ENCODE measurements around the gene ASCL2. TPM values are rescaled to one million over a fixed set of nuclear protein-coding genes. Genes with fewer than 3 reads are reported as not detected.
A peak's percentile ranks its signal among the peaks of the same experiment; 100 is the strongest.
"Not testable (repeated sequence)": the region's sequence is repeated elsewhere in the genome, so short reads cannot be mapped to it uniquely, and the experiment has no call there.

ASCL2 gene
- total RNA-seq, 4 donors from 2014 or later: 2.3 to 14.7 (median 3.0) TPM; not detected in 1

DNA sequence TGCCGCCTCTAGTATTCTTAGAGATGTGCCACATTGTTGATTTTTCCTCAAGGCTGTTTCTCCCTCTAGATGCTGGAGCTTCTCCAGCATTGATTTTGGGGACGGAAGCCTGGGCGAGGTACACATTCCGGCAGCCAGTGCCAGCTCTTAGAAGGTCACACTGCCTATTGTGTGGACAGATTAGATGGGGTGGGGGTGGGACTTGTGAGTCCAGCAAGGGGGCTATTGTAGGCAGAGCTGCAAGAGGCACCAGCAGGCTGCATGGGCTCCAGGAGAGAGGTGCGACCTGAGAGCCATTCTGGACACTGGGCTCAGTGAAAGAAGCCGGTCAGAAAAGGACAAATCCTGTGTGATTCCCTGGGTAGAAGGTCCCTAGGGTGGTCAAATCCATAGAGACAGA is 19.0 kb upstream of the ASCL2 start:
- H3K36me3 ChIP-seq: no peaks in the 10 kb centered on the region
- WGBS, 2 donors (ENCODE audit: low coverage in 1 of 2): 80 to 85% methylated on average over 4 to 6 of the region's 6 CpGs
- TF ChIP-seq POLR2AphosphoS5 (IDR thresholded peaks at IDR 0.05): no peak
- no peak for TF ChIP-seq EP300 (IDR thresholded peaks at IDR 0.05; ENCODE audit: low read depth)
- no peak for TF ChIP-seq CTCF (IDR thresholded peaks at IDR 0.05)
- TF ChIP-seq POLR2A (IDR thresholded peaks at IDR 0.05): no peak
- no peaks in the 10 kb centered on the region for H3K9me3 ChIP-seq
- H3K4me1 ChIP-seq: no peaks in the 10 kb centered on the region
- no peak overlapping the region for H3K27ac ChIP-seq
- no peak overlapping the region for H3K4me3 ChIP-seq
- intact Hi-C loops (cut with DNase I; ENCODE audit: low total_unique reads) (no loop called here), in situ Hi-C loops (cut with MboI; ENCODE audit: low pct_ligation_motif_present in 1 of 4, low pct_unique_long_range_greater_than_20kb in 1 of 4, low sequenced_read_pairs in 3 of 4) (loop anchor here in 1 of 4 donors (25.0 kb wide), 1 partner anchor 102 kb away; no protein-coding TSS in a partner anchor)
- DNase-seq: no peak
- H3K27me3 ChIP-seq: peaks cover 20% of the 10 kb centered on the region

- Histone ChIP-seq H3K36me3 (no peaks in the 10 kb centered on the region), H3K4me1 (no peaks in the 10 kb centered on the region), H3K27ac (peak overlapping the region in 3 of 4 donors; percentile 30 to 60 (median 36)), H3K27me3 (peaks cover 20% of the 10 kb centered on the region), H3K4me3 (no peak overlapping the region), H3K9me3 (no peaks in the 10 kb centered on the region)
- in situ Hi-C loops (cut with MboI; ENCODE audit: low pct_ligation_motif_present in 1 of 4, low pct_unique_long_range_greater_than_20kb in 1 of 4, low sequenced_read_pairs in 3 of 4): loop anchor here in 1 of 4 donors (25.0 kb wide), 1 partner anchor 100 kb away; no protein-coding TSS in a partner anchor
- 30 to 62% methylated on average over 7 to 16 of the region's 16 CpGs for WGBS, 2 donors (ENCODE audit: low coverage in 1 of 2)
- no peak for DNase-seq
- intact Hi-C loops (cut with DNase I; ENCODE audit: low total_unique reads): no loop called here
- no peak for TF ChIP-seq POLR2A (IDR thresholded peaks at IDR 0.05)
- TF ChIP-seq CTCF (IDR thresholded peaks at IDR 0.05): no peak
- TF ChIP-seq POLR2AphosphoS5 (IDR thresholded peaks at IDR 0.05): no peak
- no peak for TF ChIP-seq EP300 (IDR thresholded peaks at IDR 0.05; ENCODE audit: low read depth)
These were observed 16.7 kb upstream of the ASCL2 start for GRCh38 chr11:2287091-2287490.

DNA sequence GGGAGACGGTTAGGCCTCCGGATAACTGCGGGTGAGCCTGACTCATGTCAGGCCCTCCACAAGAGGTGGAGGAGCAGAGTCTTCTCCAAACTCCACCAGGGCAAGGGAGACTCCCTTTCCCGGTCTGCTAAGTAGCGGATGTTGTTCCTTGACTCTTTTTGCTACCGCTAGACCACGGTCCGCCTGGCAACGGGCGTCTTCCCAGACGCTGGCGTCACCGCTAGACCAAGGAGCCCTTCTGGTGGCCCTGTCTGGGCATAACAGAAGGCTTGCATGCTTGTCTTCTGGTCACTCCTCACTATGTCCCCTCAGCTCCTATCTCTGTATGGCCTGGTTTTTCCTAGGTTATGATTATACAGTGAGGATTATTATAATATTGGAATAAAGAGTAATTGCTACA is 16.0 kb upstream of the ASCL2 start:
- H3K27ac ChIP-seq; intact Hi-C loops (cut with DNase I; ENCODE audit: low total_unique reads); DNase-seq; H3K4me3 ChIP-seq; H3K36me3 ChIP-seq; H3K4me1 ChIP-seq; H3K9me3 ChIP-seq: not testable (repeated sequence)
- 97% methylated on average over 10 to 12 of the region's 13 CpGs for WGBS, 2 donors (ENCODE audit: low coverage in 1 of 2)
- peaks cover 20% of the 10 kb centered on the region for H3K27me3 ChIP-seq
- in situ Hi-C loops (cut with MboI; ENCODE audit: low pct_ligation_motif_present in 1 of 4, low pct_unique_long_range_greater_than_20kb in 1 of 4, low sequenced_read_pairs in 3 of 4): loop anchor here in 1 of 4 donors (25.0 kb wide), 1 partner anchor 99 kb away; no protein-coding TSS in a partner anchor

GRCh38 chr11:2280208-2280607 is 9.8 kb upstream of the ASCL2 start:
- Histone ChIP-seq H3K4me3 (no peak overlapping the region), H3K9me3 (peaks cover 0 to 9% of the 10 kb centered on the region in 2 donors), H3K27ac (no peak overlapping the region), H3K36me3 (no peaks in the 10 kb centered on the region), H3K27me3 (peaks cover 6% of the 10 kb centered on the region), H3K4me1 (no peaks in the 10 kb centered on the region)
- 57 to 73% methylated on average over 2 of the region's 2 CpGs for WGBS, 2 donors (ENCODE audit: low coverage in 1 of 2)
- TF ChIP-seq EP300 (IDR thresholded peaks at IDR 0.05; ENCODE audit: low read depth) (no peak), POLR2AphosphoS5 (IDR thresholded peaks at IDR 0.05) (no peak), CTCF (IDR thresholded peaks at IDR 0.05) (no peak), POLR2A (IDR thresholded peaks at IDR 0.05) (no peak)
- no peak for DNase-seq
- intact Hi-C loops (cut with DNase I; ENCODE audit: low total_unique reads) (no loop called here), in situ Hi-C loops (cut with MboI; ENCODE audit: low pct_ligation_motif_present in 1 of 4, low pct_unique_long_range_greater_than_20kb in 1 of 4, low sequenced_read_pairs in 3 of 4) (loop anchor here in 1 of 4 donors (25.0 kb wide), 1 partner anchor 93 kb away; no protein-coding TSS in a partner anchor)
